Measurements from ENCODE around the gene INS.

The INS gene

GRCh38 chr11:2164861-2165555 lies 4.0 kb upstream of the INS start:
- Histone ChIP-seq H3K4me3 (ENCODE audit: low read depth in 1 of 2, low read length in 2 of 2) (no peak overlapping the region), H3K27me3 (ENCODE audit: control insufficient read depth in 1 of 2, insufficient read depth in 2 of 2, low read length in 2 of 2) (peaks cover 0 to 21% of the 10 kb centered on the region in 2 donors), H3K9me3 (ENCODE audit: control insufficient read depth in 1 of 2, low read length in 2 of 2) (no peaks in the 10 kb centered on the region), H3K36me3 (ENCODE audit: control insufficient read depth in 1 of 2, insufficient read depth in 2 of 2, low read length in 2 of 2) (no peaks in the 10 kb centered on the region), H3K9ac (ENCODE audit: low read depth in 1 of 2, low read length in 2 of 2) (no peak overlapping the region), H3K27ac (ENCODE audit: low read depth, low read length) (no peak overlapping the region), H3K4me1 (ENCODE audit: control insufficient read depth in 1 of 2, insufficient read depth in 2 of 2, low read length in 2 of 2) (no peaks in the 10 kb centered on the region)

GRCh38 chr11:2164081-2164480 lies 3.1 kb upstream of the INS start:
- Histone ChIP-seq H3K9ac (ENCODE audit: low read depth in 1 of 2, low read length in 2 of 2) (no peak overlapping the region), H3K27ac (ENCODE audit: low read depth, low read length) (no peak overlapping the region), H3K4me3 (ENCODE audit: low read depth in 1 of 2, low read length in 2 of 2) (no peak overlapping the region), H3K27me3 (ENCODE audit: control insufficient read depth in 1 of 2, insufficient read depth in 2 of 2, low read length in 2 of 2) (peaks cover 0 to 21% of the 10 kb centered on the region in 2 donors), H3K36me3 (ENCODE audit: control insufficient read depth in 1 of 2, insufficient read depth in 2 of 2, low read length in 2 of 2) (no peaks in the 10 kb centered on the region), H3K9me3 (ENCODE audit: control insufficient read depth in 1 of 2, low read length in 2 of 2) (no peaks in the 10 kb centered on the region), H3K4me1 (ENCODE audit: control insufficient read depth in 1 of 2, insufficient read depth in 2 of 2, low read length in 2 of 2) (no peaks in the 10 kb centered on the region)

- Histone ChIP-seq H3K4me3 (ENCODE audit: low read depth in 1 of 2, low read length in 2 of 2) (no peak overlapping the region), H3K4me1 (ENCODE audit: control insufficient read depth in 1 of 2, insufficient read depth in 2 of 2, low read length in 2 of 2) (no peaks in the 10 kb centered on the region), H3K27me3 (ENCODE audit: control insufficient read depth in 1 of 2, insufficient read depth in 2 of 2, low read length in 2 of 2) (peaks cover 0 to 21% of the 10 kb centered on the region in 2 donors), H3K9ac (ENCODE audit: low read depth in 1 of 2, low read length in 2 of 2) (no peak overlapping the region), H3K9me3 (ENCODE audit: control insufficient read depth in 1 of 2, low read length in 2 of 2) (no peaks in the 10 kb centered on the region), H3K27ac (ENCODE audit: low read depth, low read length) (no peak overlapping the region), H3K36me3 (ENCODE audit: control insufficient read depth in 1 of 2, insufficient read depth in 2 of 2, low read length in 2 of 2) (no peaks in the 10 kb centered on the region)
These were observed 2.5 kb upstream of the INS start for GRCh38 chr11:2163428-2163978.

- H3K4me1 ChIP-seq (ENCODE audit: control insufficient read depth in 1 of 2, insufficient read depth in 2 of 2, low read length in 2 of 2): no peaks in the 10 kb centered on the region
- peaks cover 0 to 4% of the 10 kb centered on the region in 2 donors for H3K27me3 ChIP-seq (ENCODE audit: control insufficient read depth in 1 of 2, insufficient read depth in 2 of 2, low read length in 2 of 2)
- H3K36me3 ChIP-seq (ENCODE audit: control insufficient read depth in 1 of 2, insufficient read depth in 2 of 2, low read length in 2 of 2): no peaks in the 10 kb centered on the region
- no peak overlapping the region for H3K9ac ChIP-seq (ENCODE audit: low read depth in 1 of 2, low read length in 2 of 2)
- H3K4me3 ChIP-seq (ENCODE audit: low read depth in 1 of 2, low read length in 2 of 2): no peak overlapping the region
- no peaks in the 10 kb centered on the region for H3K9me3 ChIP-seq (ENCODE audit: control insufficient read depth in 1 of 2, low read length in 2 of 2)
- no peak overlapping the region for H3K27ac ChIP-seq (ENCODE audit: low read depth, low read length)
These were observed 1.2 kb downstream of the INS start for GRCh38 chr11:2159536-2160413.

GRCh38 chr11:2158966-2159365 lies 2.0 kb downstream of the INS start:
- Histone ChIP-seq H3K36me3 (ENCODE audit: control insufficient read depth in 1 of 2, insufficient read depth in 2 of 2, low read length in 2 of 2) (no peaks in the 10 kb centered on the region), H3K9me3 (ENCODE audit: control insufficient read depth in 1 of 2, low read length in 2 of 2) (no peaks in the 10 kb centered on the region), H3K4me1 (ENCODE audit: control insufficient read depth in 1 of 2, insufficient read depth in 2 of 2, low read length in 2 of 2) (no peaks in the 10 kb centered on the region), H3K9ac (ENCODE audit: low read depth in 1 of 2, low read length in 2 of 2) (no peak overlapping the region), H3K27ac (ENCODE audit: low read depth, low read length) (no peak overlapping the region), H3K4me3 (ENCODE audit: low read depth in 1 of 2, low read length in 2 of 2) (no peak overlapping the region), H3K27me3 (ENCODE audit: control insufficient read depth in 1 of 2, insufficient read depth in 2 of 2, low read length in 2 of 2) (peaks cover 0 to 4% of the 10 kb centered on the region in 2 donors)

GRCh38 chr11:2158296-2158737 lies 2.7 kb downstream of the INS start:
- Histone ChIP-seq H3K27ac (ENCODE audit: low read depth, low read length) (no peak overlapping the region), H3K9ac (ENCODE audit: low read depth in 1 of 2, low read length in 2 of 2) (no peak overlapping the region), H3K4me3 (ENCODE audit: low read depth in 1 of 2, low read length in 2 of 2) (no peak overlapping the region), H3K4me1 (ENCODE audit: control insufficient read depth in 1 of 2, insufficient read depth in 2 of 2, low read length in 2 of 2) (no peaks in the 10 kb centered on the region), H3K27me3 (ENCODE audit: control insufficient read depth in 1 of 2, insufficient read depth in 2 of 2, low read length in 2 of 2) (peaks cover 0 to 4% of the 10 kb centered on the region in 2 donors), H3K36me3 (ENCODE audit: control insufficient read depth in 1 of 2, insufficient read depth in 2 of 2, low read length in 2 of 2) (no peaks in the 10 kb centered on the region), H3K9me3 (ENCODE audit: control insufficient read depth in 1 of 2, low read length in 2 of 2) (no peaks in the 10 kb centered on the region)

- Histone ChIP-seq H3K27ac (ENCODE audit: low read depth, low read length) (no peak overlapping the region), H3K4me1 (ENCODE audit: control insufficient read depth in 1 of 2, insufficient read depth in 2 of 2, low read length in 2 of 2) (no peaks in the 10 kb centered on the region), H3K9ac (ENCODE audit: low read depth in 1 of 2, low read length in 2 of 2) (no peak overlapping the region), H3K4me3 (ENCODE audit: low read depth in 1 of 2, low read length in 2 of 2) (no peak overlapping the region), H3K36me3 (ENCODE audit: control insufficient read depth in 1 of 2, insufficient read depth in 2 of 2, low read length in 2 of 2) (no peaks in the 10 kb centered on the region), H3K9me3 (ENCODE audit: control insufficient read depth in 1 of 2, low read length in 2 of 2) (no peaks in the 10 kb centered on the region), H3K27me3 (ENCODE audit: control insufficient read depth in 1 of 2, insufficient read depth in 2 of 2, low read length in 2 of 2) (no peaks in the 10 kb centered on the region)
These were observed 3.5 kb downstream of the INS start for GRCh38 chr11:2157294-2158040.

- H3K27ac ChIP-seq (ENCODE audit: low read depth, low read length): no peak overlapping the region
- H3K27me3 ChIP-seq (ENCODE audit: control insufficient read depth in 1 of 2, insufficient read depth in 2 of 2, low read length in 2 of 2): no peaks in the 10 kb centered on the region
- no peaks in the 10 kb centered on the region for H3K9me3 ChIP-seq (ENCODE audit: control insufficient read depth in 1 of 2, low read length in 2 of 2)
- peaks cover 0 to 3% of the 10 kb centered on the region in 2 donors for H3K4me1 ChIP-seq (ENCODE audit: control insufficient read depth in 1 of 2, insufficient read depth in 2 of 2, low read length in 2 of 2)
- H3K9ac ChIP-seq (ENCODE audit: low read depth in 1 of 2, low read length in 2 of 2): no peak overlapping the region
- no peak overlapping the region for H3K4me3 ChIP-seq (ENCODE audit: low read depth in 1 of 2, low read length in 2 of 2)
- no peaks in the 10 kb centered on the region for H3K36me3 ChIP-seq (ENCODE audit: control insufficient read depth in 1 of 2, insufficient read depth in 2 of 2, low read length in 2 of 2)
These were observed 4.4 kb downstream of the INS start for GRCh38 chr11:2156416-2157182.

GRCh38 chr11:2155511-2155910 lies 5.5 kb downstream of the INS start:
- Histone ChIP-seq H3K4me1 (ENCODE audit: control insufficient read depth in 1 of 2, insufficient read depth in 2 of 2, low read length in 2 of 2) (peaks cover 0 to 4% of the 10 kb centered on the region in 2 donors), H3K27me3 (ENCODE audit: control insufficient read depth in 1 of 2, insufficient read depth in 2 of 2, low read length in 2 of 2) (peaks cover 8 to 9% of the 10 kb centered on the region in 2 donors), H3K9me3 (ENCODE audit: control insufficient read depth in 1 of 2, low read length in 2 of 2) (no peaks in the 10 kb centered on the region), H3K36me3 (ENCODE audit: control insufficient read depth in 1 of 2, insufficient read depth in 2 of 2, low read length in 2 of 2) (no peaks in the 10 kb centered on the region), H3K9ac (ENCODE audit: low read depth in 1 of 2, low read length in 2 of 2) (no peak overlapping the region), H3K27ac (ENCODE audit: low read depth, low read length) (no peak overlapping the region), H3K4me3 (ENCODE audit: low read depth in 1 of 2, low read length in 2 of 2) (no peak overlapping the region)

Measured in duodenal mucosa (tissue), 2 donors.